A204.1 (cell line): Measurements from ENCODE around the gene PPFIA1.
"Not testable (repeated sequence)": the region's sequence is repeated elsewhere in the genome, so short reads cannot be mapped to it uniquely, and the experiment has no call there.

Experiments used
- FAIRE-seq: peaks from 2 replicates; lab custom pipeline; 2012; peaks lifted over from hg19 to GRCh38; lab: Jason Lieb, UNC

The PPFIA1 gene

GRCh38 chr11:70251659-70252321 is 18.7 kb upstream of the PPFIA1 start:
- FAIRE-seq = no peak

- no peak for FAIRE-seq
Observed at GRCh38 chr11:70252844-70253243, 17.6 kb upstream of the PPFIA1 start.

- no peak for FAIRE-seq
Observed at GRCh38 chr11:70255477-70256116, 14.9 kb upstream of the PPFIA1 start.

GRCh38 chr11:70259077-70259476 is 11.4 kb upstream of the PPFIA1 start:
- FAIRE-seq = not testable (repeated sequence)

- FAIRE-seq = no peak
Observed at GRCh38 chr11:70262951-70263350, 7.5 kb upstream of the PPFIA1 start.

GRCh38 chr11:70263363-70263762 is 7.1 kb upstream of the PPFIA1 start:
- no peak for FAIRE-seq

GRCh38 chr11:70265341-70265740 is 5.1 kb upstream of the PPFIA1 start:
- FAIRE-seq = no peak

GRCh38 chr11:70267405-70267950 is 3.0 kb upstream of the PPFIA1 start:
- no peak for FAIRE-seq

- no peak for FAIRE-seq
Observed at GRCh38 chr11:70268526-70268925, 2.0 kb upstream of the PPFIA1 start.

GRCh38 chr11:70270877-70271648 is 573 bp downstream of the PPFIA1 start:
- FAIRE-seq = no peak

- FAIRE-seq = no peak
Observed at GRCh38 chr11:70271649-70271953, 1.1 kb downstream of the PPFIA1 start.

GRCh38 chr11:70272009-70272408 is 1.5 kb downstream of the PPFIA1 start:
- no peak for FAIRE-seq

- FAIRE-seq = no peak
Observed at GRCh38 chr11:70278994-70279393, 8.5 kb downstream of the PPFIA1 start.

- no peak for FAIRE-seq
Observed at GRCh38 chr11:70281156-70281609, 10.7 kb downstream of the PPFIA1 start.

GRCh38 chr11:70282012-70282411 is 11.5 kb downstream of the PPFIA1 start:
- FAIRE-seq = no peak

- no peak for FAIRE-seq
Observed at GRCh38 chr11:70288721-70289120, 18.2 kb downstream of the PPFIA1 start.

- FAIRE-seq = no peak
Observed at GRCh38 chr11:70289582-70289981, 19.1 kb downstream of the PPFIA1 start.

GRCh38 chr11:70290361-70291065 is 20.0 kb downstream of the PPFIA1 start:
- FAIRE-seq = no peak

- no peak for FAIRE-seq
Observed at GRCh38 chr11:70292166-70292565, 21.7 kb downstream of the PPFIA1 start.

- no peak for FAIRE-seq
Observed at GRCh38 chr11:70292863-70293262, 22.4 kb downstream of the PPFIA1 start.

- FAIRE-seq = not testable (repeated sequence)
Observed at GRCh38 chr11:70295166-70295565, 24.7 kb downstream of the PPFIA1 start.

- FAIRE-seq = no peak
Observed at GRCh38 chr11:70296681-70297080, 26.2 kb downstream of the PPFIA1 start.

GRCh38 chr11:70297341-70297740 is 26.9 kb downstream of the PPFIA1 start:
- no peak for FAIRE-seq
